Measurements from ENCODE around the gene TP73. TPM values are rescaled to one million over a fixed set of nuclear protein-coding genes. Genes with fewer than 3 reads are reported as not detected.

The TP73 gene
- total RNA-seq, 1 experiment from 2014 or later, result 19.2 TPM

DNA sequence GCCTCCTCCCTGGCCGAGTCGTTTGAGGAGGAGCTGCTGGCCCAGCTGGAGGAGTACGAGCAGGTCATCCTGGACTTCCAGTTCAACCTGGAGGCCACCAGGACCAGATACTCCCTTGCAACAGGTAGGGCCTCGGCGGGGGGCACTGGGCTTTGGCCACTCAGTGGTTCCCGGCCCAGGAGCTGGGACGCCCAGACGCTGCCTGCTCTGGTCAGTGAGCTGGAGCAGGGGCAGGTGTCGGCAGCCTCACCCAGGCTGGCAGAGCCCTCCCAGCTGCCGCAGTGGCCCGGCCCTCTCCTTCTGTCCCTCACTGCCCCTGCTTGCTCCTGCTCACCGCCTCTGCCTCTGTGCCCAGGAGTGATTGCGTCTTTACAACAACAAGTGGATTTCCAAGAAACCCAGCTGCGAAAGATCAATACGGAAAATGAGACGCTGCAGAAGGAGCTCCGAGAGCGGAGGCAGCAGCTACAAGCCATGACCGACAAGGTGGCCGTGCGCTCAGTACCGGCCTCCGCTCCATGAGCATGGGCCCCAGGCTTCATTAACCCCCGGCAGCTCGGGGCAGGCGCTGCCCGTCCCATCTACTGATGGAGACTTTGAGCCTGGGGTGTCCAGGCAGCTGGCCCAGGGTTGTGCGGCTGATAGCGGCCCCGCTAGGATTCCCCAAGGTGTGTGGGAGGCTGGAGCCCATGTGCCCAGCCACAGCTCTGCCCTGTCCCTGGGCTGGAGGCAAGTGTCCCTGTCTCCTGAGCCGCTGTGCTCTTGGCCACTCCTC lies 111.2 kb downstream of the TP73 start:
- no peak overlapping the region for H3K4me2 ChIP-seq (ENCODE audit: low read length)
- no peak for ATAC-seq
- H4K20me1 ChIP-seq (ENCODE audit: insufficient read depth), result no peaks in the 10 kb centered on the region
- no peaks in the 10 kb centered on the region for H3K79me2 ChIP-seq (ENCODE audit: insufficient read depth, low read length)
- RAD21 ChIA-PET (ENCODE audit: low non-redundant PET in 1 of 2, low total read pairs in 2 of 2, uncharacterized antibody in 2 of 2, unreplicated experiment in 2 of 2), result no interaction called here
- POLR2A ChIA-PET, result no interaction called here
- H3K9me2 ChIP-seq (ENCODE audit: insufficient read depth), result no peaks in the 10 kb centered on the region
- no peak overlapping the region for H2AFZ ChIP-seq (ENCODE audit: low read depth, low read length, poor library complexity, severe bottlenecking)
- H3K27ac ChIP-seq (ENCODE audit: low read depth, low read length), result no peak overlapping the region
- peaks cover 7% of the 10 kb centered on the region; the same call in 1 of the 2 replicates for H3K27me3 ChIP-seq (ENCODE audit: insufficient read depth, low read length)
- no peak for DNase-seq (ENCODE audit: low read depth, low spot score)
- H3K9me3 ChIP-seq (ENCODE audit: control insufficient read depth in 1 of 2, insufficient read depth in 1 of 2, low read depth in 1 of 2, low read length in 2 of 2), result no peaks in the 10 kb centered on the region
- no peak overlapping the region for H3K9ac ChIP-seq (ENCODE audit: low read length)
- TF ChIP-seq, protein P1, sequence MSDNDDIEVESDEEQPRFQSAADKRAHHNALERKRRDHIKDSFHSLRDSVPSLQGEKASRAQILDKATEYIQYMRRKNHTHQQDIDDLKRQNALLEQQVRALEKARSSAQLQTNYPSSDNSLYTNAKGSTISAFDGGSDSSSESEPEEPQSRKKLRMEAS (IDR thresholded peaks at IDR 0.05), result no peak
- TF ChIP-seq SIN3A (IDR thresholded peaks at IDR 0.05; ENCODE audit: low read depth), result no peak
- TF ChIP-seq, protein P2, sequence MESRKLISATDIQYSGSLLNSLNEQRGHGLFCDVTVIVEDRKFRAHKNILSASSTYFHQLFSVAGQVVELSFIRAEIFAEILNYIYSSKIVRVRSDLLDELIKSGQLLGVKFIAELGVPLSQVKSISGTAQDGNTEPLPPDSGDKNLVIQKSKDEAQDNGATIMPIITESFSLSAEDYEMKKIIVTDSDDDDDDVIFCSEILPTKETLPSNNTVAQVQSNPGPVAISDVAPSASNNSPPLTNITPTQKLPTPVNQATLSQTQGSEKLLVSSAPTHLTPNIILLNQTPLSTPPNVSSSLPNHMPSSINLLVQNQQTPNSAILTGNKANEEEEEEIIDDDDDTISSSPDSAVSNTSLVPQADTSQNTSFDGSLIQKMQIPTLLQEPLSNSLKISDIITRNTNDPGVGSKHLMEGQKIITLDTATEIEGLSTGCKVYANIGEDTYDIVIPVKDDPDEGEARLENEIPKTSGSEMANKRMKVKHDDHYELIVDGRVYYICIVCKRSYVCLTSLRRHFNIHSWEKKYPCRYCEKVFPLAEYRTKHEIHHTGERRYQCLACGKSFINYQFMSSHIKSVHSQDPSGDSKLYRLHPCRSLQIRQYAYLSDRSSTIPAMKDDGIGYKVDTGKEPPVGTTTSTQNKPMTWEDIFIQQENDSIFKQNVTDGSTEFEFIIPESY (IDR thresholded peaks at IDR 0.05; ENCODE audit: extremely low read depth, insufficient replicate concordance, low read length), result no peak
- TF ChIP-seq POLR2AphosphoS5 (IDR thresholded peaks at IDR 0.05; ENCODE audit: low read depth, low read length), result no peak
- TF ChIP-seq SP1 (IDR thresholded peaks at IDR 0.05; ENCODE audit: low read depth), result no peak
- no peak for TF ChIP-seq POLR2A (IDR thresholded peaks at IDR 0.05; ENCODE audit: borderline replicate concordance, extremely low read depth, insufficient read depth, insufficient read length)
- TF ChIP-seq EGR1 (IDR thresholded peaks at IDR 0.05; ENCODE audit: low read depth), result no peak
- no peak for TF ChIP-seq TCF7L2 (IDR thresholded peaks at IDR 0.05; ENCODE audit: borderline replicate concordance, extremely low read depth, insufficient read depth, insufficient read length)
- no peak for TF ChIP-seq RAD21 (IDR thresholded peaks at IDR 0.05; ENCODE audit: low read depth)
- TF ChIP-seq CEBPB (IDR thresholded peaks at IDR 0.05; ENCODE audit: low read depth), result no peak
- no peak for TF ChIP-seq ELF1 (IDR thresholded peaks at IDR 0.05; ENCODE audit: borderline replicate concordance, low read depth)
- TF ChIP-seq ZFX (IDR thresholded peaks at IDR 0.05), result no peak
- TF ChIP-seq, protein P3, sequence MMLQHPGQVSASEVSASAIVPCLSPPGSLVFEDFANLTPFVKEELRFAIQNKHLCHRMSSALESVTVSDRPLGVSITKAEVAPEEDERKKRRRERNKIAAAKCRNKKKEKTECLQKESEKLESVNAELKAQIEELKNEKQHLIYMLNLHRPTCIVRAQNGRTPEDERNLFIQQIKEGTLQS (IDR thresholded peaks at IDR 0.05), result no peak
- TF ChIP-seq, protein P4, sequence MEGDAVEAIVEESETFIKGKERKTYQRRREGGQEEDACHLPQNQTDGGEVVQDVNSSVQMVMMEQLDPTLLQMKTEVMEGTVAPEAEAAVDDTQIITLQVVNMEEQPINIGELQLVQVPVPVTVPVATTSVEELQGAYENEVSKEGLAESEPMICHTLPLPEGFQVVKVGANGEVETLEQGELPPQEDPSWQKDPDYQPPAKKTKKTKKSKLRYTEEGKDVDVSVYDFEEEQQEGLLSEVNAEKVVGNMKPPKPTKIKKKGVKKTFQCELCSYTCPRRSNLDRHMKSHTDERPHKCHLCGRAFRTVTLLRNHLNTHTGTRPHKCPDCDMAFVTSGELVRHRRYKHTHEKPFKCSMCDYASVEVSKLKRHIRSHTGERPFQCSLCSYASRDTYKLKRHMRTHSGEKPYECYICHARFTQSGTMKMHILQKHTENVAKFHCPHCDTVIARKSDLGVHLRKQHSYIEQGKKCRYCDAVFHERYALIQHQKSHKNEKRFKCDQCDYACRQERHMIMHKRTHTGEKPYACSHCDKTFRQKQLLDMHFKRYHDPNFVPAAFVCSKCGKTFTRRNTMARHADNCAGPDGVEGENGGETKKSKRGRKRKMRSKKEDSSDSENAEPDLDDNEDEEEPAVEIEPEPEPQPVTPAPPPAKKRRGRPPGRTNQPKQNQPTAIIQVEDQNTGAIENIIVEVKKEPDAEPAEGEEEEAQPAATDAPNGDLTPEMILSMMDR (IDR thresholded peaks at IDR 0.05 in 2 of 3, conservative IDR thresholded peaks at IDR 0.05 in 1 of 3; ENCODE audit: borderline replicate concordance in 1 of 3, insufficient read depth in 1 of 3, low read depth in 2 of 3, low read length in 2 of 3), result no peak
- no peak for TF ChIP-seq JUND (IDR thresholded peaks at IDR 0.05)
- TF ChIP-seq YY1 (IDR thresholded peaks at IDR 0.05; ENCODE audit: extremely low read depth, insufficient replicate concordance, low read depth, low read length), result no peak
- no peak for TF ChIP-seq SRF (IDR thresholded peaks at IDR 0.05; ENCODE audit: low read depth)
- no peaks in the 10 kb centered on the region for H3K4me1 ChIP-seq (ENCODE audit: control insufficient read depth in 1 of 2, insufficient read depth in 2 of 2, low read length in 2 of 2)
- CTCF ChIA-PET, result no interaction called here
- H3K36me3 ChIP-seq (ENCODE audit: control insufficient read depth in 1 of 2, insufficient read depth in 2 of 2, low read length in 2 of 2), result no peaks in the 10 kb centered on the region
- BruUV-seq (replicated peaks), result no TSS peak
- no peak overlapping the region for H3K4me3 ChIP-seq (replicated peaks in 1 of 2; ENCODE audit: low read depth in 1 of 2, low read length in 2 of 2)
- intact Hi-C loops (cut with micrococcal nuclease), result no loop called here
